Stimulated activated CD8-positive, alpha-beta memory T cell treated with anti-CD3 and anti-CD28 coated beads, Interleukin-12 subunit alpha, Interleukin-12 subunit beta, amount 100 ng/mL, for 1 hour (primary cell): ENCODE data around the gene GCNT2.
"Not testable (repeated sequence)": the region's sequence is repeated elsewhere in the genome, so short reads cannot be mapped to it uniquely, and the experiment has no call there.

Source experiments
- DNase-seq: peaks from one replicate; pipeline ENCODE4 v3.0.0-alpha.2; 2020; ENCODE audit warnings: low read depth

Gene GCNT2

GRCh38 chr6:10662207-10662606, 141.1 kb downstream of the GCNT2 start:
- DNase-seq, result no peak

- DNase-seq, result no peak
These were observed 141.6 kb downstream of the GCNT2 start for GRCh38 chr6:10662742-10663141.

- not testable (repeated sequence) for DNase-seq
These were observed 144.4 kb downstream of the GCNT2 start for GRCh38 chr6:10665595-10665994.

GRCh38 chr6:10668126-10668917, 147.2 kb downstream of the GCNT2 start:
- DNase-seq, result no peak

GRCh38 chr6:10676403-10676802, 155.3 kb downstream of the GCNT2 start:
- no peak for DNase-seq

GRCh38 chr6:10678456-10678855, 157.3 kb downstream of the GCNT2 start:
- no peak for DNase-seq
